Neuron (in vitro differentiated cells): ENCODE data around the gene ASB18.
"Not testable (repeated sequence)": the region's sequence is repeated elsewhere in the genome, so short reads cannot be mapped to it uniquely, and the experiment has no call there.

ENCODE experiments used
- H2AFZ ChIP-seq: one replicate; pipeline ENCODE4 v1.6.1; 2013; ENCODE audit warnings: low read depth, mild to moderate bottlenecking, inconsistent platforms, low read length, moderate library complexity
- H3K27me3 ChIP-seq: one replicate; pipeline ENCODE4 v1.6.1; 2013; ENCODE audit warnings: low read length; ENCODE audit not compliant: insufficient read depth
- H3K36me3 ChIP-seq: one replicate; pipeline ENCODE4 v1.6.1; 2013; ENCODE audit warnings: low read length; ENCODE audit not compliant: insufficient read depth
- H3K4me1 ChIP-seq: one replicate; pipeline ENCODE4 v1.6.1; 2013; ENCODE audit warnings: low read length; ENCODE audit not compliant: insufficient read depth
- H3K4me3 ChIP-seq: 2 replicates; pipeline ENCODE4 v1.5.1; 2013; ENCODE audit warnings: mild to moderate bottlenecking, low read length, moderate library complexity
- H3K9me3 ChIP-seq: one replicate; pipeline ENCODE4 v1.6.1; 2013; ENCODE audit warnings: low read length

The ASB18 gene

DNA sequence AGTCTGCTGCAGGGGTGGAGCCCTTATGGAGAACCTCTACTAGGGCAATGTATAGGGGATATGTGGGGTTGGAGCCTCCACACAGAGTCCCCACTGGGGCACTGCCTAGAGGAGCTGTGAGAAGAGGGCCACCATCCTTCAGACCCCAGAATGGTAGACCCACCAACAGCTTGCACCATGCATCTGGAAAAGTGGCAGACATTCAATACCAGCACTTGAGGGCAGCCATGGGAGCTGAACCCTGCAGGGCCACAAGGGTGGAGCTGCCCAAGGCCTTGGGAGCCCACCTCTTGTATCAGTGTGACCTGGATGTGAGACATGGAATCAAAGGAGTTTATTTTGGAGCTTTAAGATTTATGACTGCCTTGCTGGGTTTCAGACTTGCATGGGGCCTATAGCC, 5.7 kb upstream of the ASB18 start:
- H3K4me3 ChIP-seq, H3K27me3 ChIP-seq, H3K36me3 ChIP-seq, H2AFZ ChIP-seq, H3K4me1 ChIP-seq: not testable (repeated sequence)
- H3K9me3 ChIP-seq = peaks cover 17% of the 10 kb centered on the region

- H3K9me3 ChIP-seq = peaks cover 17% of the 10 kb centered on the region
- no peak overlapping the region for H3K4me3 ChIP-seq
- H3K36me3 ChIP-seq = no peaks in the 10 kb centered on the region
- peaks cover 4% of the 10 kb centered on the region for H3K4me1 ChIP-seq
- no peaks in the 10 kb centered on the region for H3K27me3 ChIP-seq
- H2AFZ ChIP-seq = no peak overlapping the region
These were observed 1.5 kb upstream of the ASB18 start for GRCh38 chr2:236265675-236266074.

DNA sequence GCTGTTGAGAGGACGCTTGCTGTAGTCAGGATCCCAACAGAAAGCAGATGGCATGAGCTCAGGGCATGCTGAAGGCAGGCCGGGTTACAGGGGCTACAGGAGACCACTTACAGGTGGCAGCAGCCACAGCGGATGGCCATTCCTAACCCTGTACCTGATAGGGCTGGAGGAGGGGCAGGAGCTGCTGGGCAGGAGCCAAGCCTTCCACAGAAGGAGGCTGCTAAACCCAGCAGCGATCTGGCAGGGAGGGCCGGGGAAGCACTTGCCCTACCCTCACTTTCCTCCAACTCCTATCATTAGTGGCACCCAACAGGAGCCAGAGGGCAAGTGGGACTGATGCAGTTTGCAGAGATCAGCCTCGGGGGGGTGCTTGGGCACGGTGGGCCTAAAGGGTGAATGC, 2.0 kb downstream of the ASB18 start:
- Histone ChIP-seq H3K27me3 (no peaks in the 10 kb centered on the region), H2AFZ (no peak overlapping the region), H3K4me1 (peaks cover 8% of the 10 kb centered on the region), H3K9me3 (peaks cover 8% of the 10 kb centered on the region), H3K4me3 (no peak overlapping the region), H3K36me3 (no peaks in the 10 kb centered on the region)

DNA sequence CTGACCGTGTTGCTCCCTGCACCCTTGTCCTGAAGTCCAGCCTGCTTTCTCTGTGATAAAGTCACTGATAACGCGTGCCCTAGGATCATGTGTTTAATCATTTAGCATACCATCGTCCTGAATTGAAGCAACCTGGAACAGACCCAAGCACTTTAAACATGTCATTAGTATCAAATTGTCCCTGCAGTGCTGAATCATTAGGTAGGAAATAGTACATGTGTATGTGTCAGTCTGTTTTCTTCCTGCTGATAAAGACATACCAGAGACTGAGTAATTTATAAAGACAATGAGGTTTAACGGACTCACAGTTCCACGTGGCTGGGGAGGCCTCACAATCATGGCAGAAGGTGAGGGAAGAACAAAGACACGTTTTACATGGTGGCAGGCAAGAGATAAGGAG, 2.8 kb downstream of the ASB18 start:
- no peaks in the 10 kb centered on the region for H3K36me3 ChIP-seq
- H3K9me3 ChIP-seq = peaks cover 8% of the 10 kb centered on the region
- no peaks in the 10 kb centered on the region for H3K27me3 ChIP-seq
- H3K4me3 ChIP-seq = no peak overlapping the region
- H2AFZ ChIP-seq = no peak overlapping the region
- H3K4me1 ChIP-seq = peaks cover 16% of the 10 kb centered on the region

- Histone ChIP-seq H2AFZ (no peak overlapping the region), H3K9me3 (peaks cover 8% of the 10 kb centered on the region), H3K36me3 (no peaks in the 10 kb centered on the region), H3K27me3 (no peaks in the 10 kb centered on the region), H3K4me1 (peaks cover 21% of the 10 kb centered on the region), H3K4me3 (no peak overlapping the region)
These were observed 4.8 kb downstream of the ASB18 start for GRCh38 chr2:236259371-236259770.

DNA sequence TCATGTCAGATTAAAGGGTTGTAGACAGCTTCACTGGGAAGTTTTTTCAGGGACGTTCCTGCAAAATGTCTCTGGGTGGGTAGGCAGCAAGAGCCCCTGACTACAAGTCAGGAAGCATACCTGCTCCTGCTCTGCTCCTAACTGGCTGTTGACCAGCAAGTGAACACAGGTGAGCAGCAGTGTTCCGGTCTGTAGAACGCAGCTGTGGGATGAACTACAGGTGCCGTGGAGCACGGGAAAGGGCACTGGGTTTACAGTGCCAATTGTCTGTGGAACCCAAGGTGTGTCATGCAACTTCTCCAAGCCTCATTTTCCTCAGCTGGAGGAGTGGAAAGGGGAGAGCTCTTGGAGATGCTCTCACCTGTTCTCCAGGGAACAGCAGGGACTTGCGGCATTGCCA, 6.6 kb downstream of the ASB18 start:
- Histone ChIP-seq H3K9me3 (peaks cover 5% of the 10 kb centered on the region), H3K36me3 (no peaks in the 10 kb centered on the region), H2AFZ (no peak overlapping the region), H3K4me1 (peaks cover 17% of the 10 kb centered on the region), H3K4me3 (no peak overlapping the region), H3K27me3 (no peaks in the 10 kb centered on the region)

DNA sequence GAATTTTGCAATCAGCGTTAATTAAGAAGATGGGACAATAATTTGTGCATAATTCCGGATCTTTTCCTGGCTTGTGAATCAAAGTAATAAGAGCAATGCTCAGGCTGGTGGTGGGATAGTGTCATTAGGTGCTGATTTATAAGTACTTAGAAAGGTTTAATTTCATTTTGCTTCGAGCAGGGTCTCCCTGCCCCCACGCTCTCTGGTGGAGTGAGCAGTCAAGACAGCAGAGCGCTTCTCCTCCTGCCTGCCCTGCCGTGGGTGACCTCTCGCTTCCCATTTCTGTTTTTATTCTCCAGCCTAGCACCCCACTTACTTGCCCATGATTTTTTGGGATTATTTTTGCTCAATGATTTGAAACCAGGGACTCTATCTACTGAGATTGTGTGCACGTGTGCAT, 7.1 kb downstream of the ASB18 start:
- Histone ChIP-seq H3K36me3 (no peaks in the 10 kb centered on the region), H2AFZ (peak overlapping the region; percentile 39), H3K27me3 (no peaks in the 10 kb centered on the region), H3K4me3 (no peak overlapping the region), H3K4me1 (peaks cover 17% of the 10 kb centered on the region), H3K9me3 (peaks cover 5% of the 10 kb centered on the region)

GRCh38 chr2:236256366-236256985, 7.7 kb downstream of the ASB18 start:
- Histone ChIP-seq H2AFZ (peak overlapping the region; percentile 39), H3K9me3 (peaks cover 5% of the 10 kb centered on the region), H3K36me3 (no peaks in the 10 kb centered on the region), H3K4me1 (peaks cover 18% of the 10 kb centered on the region), H3K4me3 (no peak overlapping the region), H3K27me3 (no peaks in the 10 kb centered on the region)

DNA sequence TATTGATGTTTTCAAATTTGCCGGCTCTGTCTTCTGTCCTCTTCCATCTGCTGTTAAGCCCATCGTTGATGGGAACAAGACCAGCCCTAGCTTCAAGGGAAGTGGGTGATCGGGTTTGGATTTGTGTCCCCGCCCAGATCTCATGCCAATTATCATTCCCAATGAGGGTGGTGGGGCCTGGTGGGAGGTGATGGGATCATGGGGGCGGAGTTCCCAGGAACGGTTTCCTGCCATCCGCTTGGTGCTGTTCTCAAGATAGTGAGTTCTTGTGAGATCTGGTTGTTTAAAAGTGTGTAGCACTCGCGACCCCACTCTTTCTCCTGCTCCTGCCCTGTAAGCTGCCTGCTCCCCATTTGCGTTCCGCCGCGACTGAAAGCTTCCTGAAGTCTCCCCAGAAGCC, 9.5 kb downstream of the ASB18 start:
- no peaks in the 10 kb centered on the region for H3K9me3 ChIP-seq
- no peaks in the 10 kb centered on the region for H3K36me3 ChIP-seq
- H3K4me1 ChIP-seq = peaks cover 26% of the 10 kb centered on the region
- H2AFZ ChIP-seq = no peak overlapping the region
- H3K4me3 ChIP-seq = no peak overlapping the region
- H3K27me3 ChIP-seq = no peaks in the 10 kb centered on the region

GRCh38 chr2:236254001-236254400, 10.2 kb downstream of the ASB18 start:
- no peaks in the 10 kb centered on the region for H3K27me3 ChIP-seq
- H3K36me3 ChIP-seq = no peaks in the 10 kb centered on the region
- no peak overlapping the region for H2AFZ ChIP-seq
- no peak overlapping the region for H3K4me3 ChIP-seq
- peaks cover 2% of the 10 kb centered on the region for H3K9me3 ChIP-seq
- peaks cover 26% of the 10 kb centered on the region for H3K4me1 ChIP-seq

- Histone ChIP-seq H3K27me3 (no peaks in the 10 kb centered on the region), H3K9me3 (peaks cover 2% of the 10 kb centered on the region), H3K36me3 (no peaks in the 10 kb centered on the region), H2AFZ (no peak overlapping the region), H3K4me1 (peaks cover 26% of the 10 kb centered on the region), H3K4me3 (no peak overlapping the region)
These were observed 11.6 kb downstream of the ASB18 start for GRCh38 chr2:236252602-236253001.

- H3K9me3 ChIP-seq = peaks cover 2% of the 10 kb centered on the region
- no peak overlapping the region for H3K4me3 ChIP-seq
- H3K4me1 ChIP-seq = peaks cover 10% of the 10 kb centered on the region
- no peaks in the 10 kb centered on the region for H3K27me3 ChIP-seq
- no peaks in the 10 kb centered on the region for H3K36me3 ChIP-seq
- no peak overlapping the region for H2AFZ ChIP-seq
These were observed 13.2 kb downstream of the ASB18 start for GRCh38 chr2:236250909-236251579.

- Histone ChIP-seq H3K4me3 (no peak overlapping the region), H2AFZ (no peak overlapping the region), H3K9me3 (peaks cover 2% of the 10 kb centered on the region), H3K4me1 (peaks cover 9% of the 10 kb centered on the region), H3K27me3 (no peaks in the 10 kb centered on the region), H3K36me3 (no peaks in the 10 kb centered on the region)
These were observed 13.9 kb downstream of the ASB18 start for GRCh38 chr2:236250286-236250685.

DNA sequence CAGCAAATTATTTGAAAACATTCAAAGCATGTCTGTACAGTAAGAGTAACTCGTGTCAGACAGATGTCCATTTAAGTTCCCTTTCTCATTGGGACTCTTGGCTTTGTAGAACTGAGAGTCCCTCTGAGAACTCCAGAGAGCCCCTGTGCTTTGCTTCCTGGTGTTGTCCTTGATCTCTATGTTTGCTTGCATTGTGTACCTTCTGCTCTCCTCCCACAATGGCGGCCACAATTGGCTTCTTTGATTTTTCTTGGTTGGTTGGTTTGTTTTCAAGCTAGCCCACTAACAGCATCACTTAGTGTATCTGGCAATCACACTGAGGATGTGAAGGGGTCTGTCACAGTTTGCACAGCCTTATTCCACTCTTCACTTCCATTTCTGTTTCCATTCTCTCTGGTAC, 15.1 kb downstream of the ASB18 start:
- H3K36me3 ChIP-seq = no peaks in the 10 kb centered on the region
- no peaks in the 10 kb centered on the region for H3K27me3 ChIP-seq
- no peak overlapping the region for H3K4me3 ChIP-seq
- H2AFZ ChIP-seq = no peak overlapping the region
- peaks cover 4% of the 10 kb centered on the region for H3K9me3 ChIP-seq
- H3K4me1 ChIP-seq = peaks cover 9% of the 10 kb centered on the region
